ENCODE measurements around the gene CHST8. TPM values are rescaled to one million over a fixed set of nuclear protein-coding genes. Genes with fewer than 3 reads are reported as not detected.

CHST8 gene
- total RNA-seq, 4 donors from 2014 or later: not detected

GRCh38 chr19:33749619-33750175, 127.9 kb downstream of the CHST8 start:
- no peaks in the 10 kb centered on the region for H3K27me3 ChIP-seq
- DNase-seq: no peak
- in situ Hi-C loops (cut with MboI; ENCODE audit: low pct_ligation_motif_present in 1 of 4, low pct_unique_long_range_greater_than_20kb in 1 of 4, low sequenced_read_pairs in 3 of 4) (loop anchor here in 2 of 4 donors (25.0 kb wide), 3 partner anchors 312 to 512 kb away; partner anchors contain the start of gene SLC7A10 (in 1 of the 2)), intact Hi-C loops (cut with DNase I; ENCODE audit: low total_unique reads) (no loop called here)
- H3K4me3 ChIP-seq: no peak overlapping the region
- no peak overlapping the region for H3K27ac ChIP-seq
- WGBS, 2 donors (ENCODE audit: low coverage in 1 of 2): 85% methylated on average over 11 of the region's 12 CpGs; no CpG with 5 or more reads in 1 of the 2 donors
- no peaks in the 10 kb centered on the region for H3K9me3 ChIP-seq
- no peak for TF ChIP-seq POLR2A (IDR thresholded peaks at IDR 0.05)
- no peaks in the 10 kb centered on the region for H3K4me1 ChIP-seq
- H3K36me3 ChIP-seq: no peaks in the 10 kb centered on the region

DNA sequence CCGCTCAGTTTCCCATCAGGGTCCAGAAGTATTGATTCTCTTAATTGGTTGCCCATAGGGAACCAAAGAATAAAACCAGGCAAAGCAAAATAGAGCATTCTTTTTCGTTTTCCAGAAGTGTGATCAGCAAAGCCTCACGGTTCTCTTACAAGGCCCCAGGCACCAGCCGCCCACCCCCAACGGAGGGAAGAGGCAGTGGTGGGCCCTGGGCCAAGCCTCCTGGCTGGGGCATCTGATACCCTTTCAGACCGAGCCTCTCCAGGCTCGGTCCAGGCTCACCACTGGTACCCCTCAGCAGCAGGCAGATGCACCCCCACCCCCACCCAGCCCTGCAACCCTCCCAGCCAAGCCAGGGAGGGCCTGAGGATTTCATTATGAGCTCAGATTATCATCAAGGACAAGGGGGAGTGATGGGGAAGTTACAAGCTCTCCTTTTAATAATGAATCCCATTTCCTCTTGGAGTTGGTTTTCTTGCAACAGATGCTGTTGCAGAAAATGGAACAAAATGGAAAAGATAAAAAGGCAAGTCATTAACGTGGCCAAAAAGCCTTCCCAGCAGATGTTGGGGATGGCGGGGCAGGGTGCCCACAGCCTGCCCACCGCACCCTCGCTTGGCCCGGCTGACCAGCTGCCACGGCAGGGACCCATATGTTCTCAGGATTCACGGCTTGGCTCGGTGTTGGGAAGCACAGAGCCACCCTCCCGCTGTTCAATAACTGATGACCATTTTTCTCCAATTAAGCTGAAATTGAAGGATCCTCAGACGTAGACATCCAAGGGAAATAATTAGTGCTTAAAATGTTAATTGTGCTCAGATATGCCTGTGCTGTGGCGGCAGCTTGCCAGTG, 129.1 kb downstream of the CHST8 start:
- Histone ChIP-seq H3K36me3 (no peaks in the 10 kb centered on the region), H3K27me3 (no peaks in the 10 kb centered on the region), H3K9me3 (no peaks in the 10 kb centered on the region), H3K4me3 (no peak overlapping the region), H3K27ac (no peak overlapping the region), H3K4me1 (no peaks in the 10 kb centered on the region)
- intact Hi-C loops (cut with DNase I; ENCODE audit: low total_unique reads) (no loop called here), in situ Hi-C loops (cut with MboI; ENCODE audit: low pct_ligation_motif_present in 1 of 4, low pct_unique_long_range_greater_than_20kb in 1 of 4, low sequenced_read_pairs in 3 of 4) (loop anchor here in 2 of 4 donors (25.0 kb wide), 3 partner anchors 314 to 514 kb away; partner anchors contain the start of gene SLC7A10 (in 1 of the 2))
- no peak for DNase-seq
- no peak for TF ChIP-seq POLR2AphosphoS5 (IDR thresholded peaks at IDR 0.05)
- WGBS, 2 donors (ENCODE audit: low coverage in 1 of 2): 67% methylated on average over 18 of the region's 18 CpGs; no CpG with 5 or more reads in 1 of the 2 donors

- no peak overlapping the region for H3K27ac ChIP-seq
- WGBS, 2 donors (ENCODE audit: low coverage in 1 of 2): 64% methylated on average over 2 of the region's 5 CpGs; no CpG with 5 or more reads in 1 of the 2 donors
- no peak overlapping the region for H3K4me3 ChIP-seq
- in situ Hi-C loops (cut with MboI; ENCODE audit: low pct_ligation_motif_present in 1 of 4, low pct_unique_long_range_greater_than_20kb in 1 of 4, low sequenced_read_pairs in 3 of 4): loop anchor here in 2 of 4 donors (25.0 kb wide), 3 partner anchors 314 to 514 kb away; partner anchors contain the start of gene SLC7A10 (in 1 of the 2)
- no peaks in the 10 kb centered on the region for H3K36me3 ChIP-seq
- no peaks in the 10 kb centered on the region for H3K4me1 ChIP-seq
- no peak for DNase-seq
- TF ChIP-seq EP300 (IDR thresholded peaks at IDR 0.05; ENCODE audit: low read depth) (no peak), POLR2AphosphoS5 (IDR thresholded peaks at IDR 0.05) (no peak), POLR2A (IDR thresholded peaks at IDR 0.05) (no peak)
- TF ChIP-seq, protein P1, sequence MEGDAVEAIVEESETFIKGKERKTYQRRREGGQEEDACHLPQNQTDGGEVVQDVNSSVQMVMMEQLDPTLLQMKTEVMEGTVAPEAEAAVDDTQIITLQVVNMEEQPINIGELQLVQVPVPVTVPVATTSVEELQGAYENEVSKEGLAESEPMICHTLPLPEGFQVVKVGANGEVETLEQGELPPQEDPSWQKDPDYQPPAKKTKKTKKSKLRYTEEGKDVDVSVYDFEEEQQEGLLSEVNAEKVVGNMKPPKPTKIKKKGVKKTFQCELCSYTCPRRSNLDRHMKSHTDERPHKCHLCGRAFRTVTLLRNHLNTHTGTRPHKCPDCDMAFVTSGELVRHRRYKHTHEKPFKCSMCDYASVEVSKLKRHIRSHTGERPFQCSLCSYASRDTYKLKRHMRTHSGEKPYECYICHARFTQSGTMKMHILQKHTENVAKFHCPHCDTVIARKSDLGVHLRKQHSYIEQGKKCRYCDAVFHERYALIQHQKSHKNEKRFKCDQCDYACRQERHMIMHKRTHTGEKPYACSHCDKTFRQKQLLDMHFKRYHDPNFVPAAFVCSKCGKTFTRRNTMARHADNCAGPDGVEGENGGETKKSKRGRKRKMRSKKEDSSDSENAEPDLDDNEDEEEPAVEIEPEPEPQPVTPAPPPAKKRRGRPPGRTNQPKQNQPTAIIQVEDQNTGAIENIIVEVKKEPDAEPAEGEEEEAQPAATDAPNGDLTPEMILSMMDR (IDR thresholded peaks at IDR 0.05): no peak
- intact Hi-C loops (cut with DNase I; ENCODE audit: low total_unique reads): no loop called here
- no peaks in the 10 kb centered on the region for H3K27me3 ChIP-seq
- H3K9me3 ChIP-seq: no peaks in the 10 kb centered on the region
Measured at GRCh38 chr19:33751436-33751770, 129.7 kb downstream of the CHST8 start.

- Histone ChIP-seq H3K27ac (no peak overlapping the region), H3K36me3 (no peaks in the 10 kb centered on the region), H3K9me3 (no peaks in the 10 kb centered on the region), H3K4me1 (no peaks in the 10 kb centered on the region), H3K27me3 (no peaks in the 10 kb centered on the region), H3K4me3 (no peak overlapping the region)
- TF ChIP-seq POLR2AphosphoS5 (IDR thresholded peaks at IDR 0.05): no peak
- TF ChIP-seq, protein P1 (IDR thresholded peaks at IDR 0.05): no peak
- TF ChIP-seq POLR2A (IDR thresholded peaks at IDR 0.05): no peak
- TF ChIP-seq EP300 (IDR thresholded peaks at IDR 0.05; ENCODE audit: low read depth): no peak
- DNase-seq: no peak
- intact Hi-C loops (cut with DNase I; ENCODE audit: low total_unique reads): no loop called here
- 10 to 73% methylated on average over 1 to 21 of the region's 27 CpGs for WGBS, 2 donors (ENCODE audit: low coverage in 1 of 2)
- in situ Hi-C loops (cut with MboI; ENCODE audit: low pct_ligation_motif_present in 1 of 4, low pct_unique_long_range_greater_than_20kb in 1 of 4, low sequenced_read_pairs in 3 of 4): loop anchor here in 2 of 4 donors (25.0 kb wide), 3 partner anchors 315 to 515 kb away; partner anchors contain the start of gene SLC7A10 (in 1 of the 2)
Measured at GRCh38 chr19:33752018-33752800, 130.5 kb downstream of the CHST8 start.
